ENCODE data around the gene IL1RL1. TPM values are rescaled to one million over a fixed set of nuclear protein-coding genes. Genes with fewer than 3 reads are reported as not detected.

IL1RL1 gene
- total RNA-seq, 4 donors from 2014 or later, result 48.1 to 307 (median 62.3) TPM

DNA sequence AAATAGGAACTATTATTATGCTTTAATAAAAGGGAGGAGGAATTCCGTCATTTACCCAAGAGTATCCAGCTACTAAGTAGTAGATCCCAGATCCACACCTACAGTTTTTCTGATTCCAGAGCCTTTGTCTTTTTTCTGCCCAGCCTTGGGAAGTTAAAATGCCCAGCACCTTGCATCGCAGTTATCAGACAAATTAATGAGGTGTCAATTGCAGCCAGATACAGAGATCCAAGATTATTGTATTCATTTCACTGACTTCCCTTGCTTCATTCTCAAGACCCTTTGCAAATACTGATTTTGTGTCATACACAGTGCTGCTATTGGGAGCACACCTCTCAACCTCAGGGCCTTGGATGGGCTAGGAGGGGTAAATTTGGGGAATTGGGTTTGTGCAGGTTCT is 45.4 kb downstream of the IL1RL1 start:
- no peak for ATAC-seq (ENCODE audit: low FRiP score)
- DNase-seq (ENCODE audit: low spot score), result no peak
- TF ChIP-seq, protein P1, sequence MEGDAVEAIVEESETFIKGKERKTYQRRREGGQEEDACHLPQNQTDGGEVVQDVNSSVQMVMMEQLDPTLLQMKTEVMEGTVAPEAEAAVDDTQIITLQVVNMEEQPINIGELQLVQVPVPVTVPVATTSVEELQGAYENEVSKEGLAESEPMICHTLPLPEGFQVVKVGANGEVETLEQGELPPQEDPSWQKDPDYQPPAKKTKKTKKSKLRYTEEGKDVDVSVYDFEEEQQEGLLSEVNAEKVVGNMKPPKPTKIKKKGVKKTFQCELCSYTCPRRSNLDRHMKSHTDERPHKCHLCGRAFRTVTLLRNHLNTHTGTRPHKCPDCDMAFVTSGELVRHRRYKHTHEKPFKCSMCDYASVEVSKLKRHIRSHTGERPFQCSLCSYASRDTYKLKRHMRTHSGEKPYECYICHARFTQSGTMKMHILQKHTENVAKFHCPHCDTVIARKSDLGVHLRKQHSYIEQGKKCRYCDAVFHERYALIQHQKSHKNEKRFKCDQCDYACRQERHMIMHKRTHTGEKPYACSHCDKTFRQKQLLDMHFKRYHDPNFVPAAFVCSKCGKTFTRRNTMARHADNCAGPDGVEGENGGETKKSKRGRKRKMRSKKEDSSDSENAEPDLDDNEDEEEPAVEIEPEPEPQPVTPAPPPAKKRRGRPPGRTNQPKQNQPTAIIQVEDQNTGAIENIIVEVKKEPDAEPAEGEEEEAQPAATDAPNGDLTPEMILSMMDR (IDR thresholded peaks at IDR 0.05), result no peak

DNA sequence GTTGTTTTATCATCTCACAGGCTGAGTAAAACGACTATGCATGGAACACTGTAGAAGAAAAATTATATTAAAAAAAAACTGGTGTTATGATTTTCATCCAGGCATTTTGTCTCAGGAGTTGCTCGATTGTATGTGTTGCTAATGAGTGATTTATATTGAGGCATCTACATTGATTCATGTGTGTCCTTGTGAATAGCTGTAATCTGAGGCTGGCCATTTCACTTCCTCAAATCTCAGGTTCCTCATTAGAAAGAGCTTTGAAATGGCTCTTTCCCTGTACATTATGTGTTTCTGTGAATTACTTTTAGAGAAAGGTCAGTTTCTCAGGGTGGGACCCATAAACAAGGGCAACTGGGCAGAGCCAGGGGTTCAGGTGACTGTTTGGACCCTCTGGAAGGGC is 46.6 kb downstream of the IL1RL1 start:
- TF ChIP-seq, protein P1 (IDR thresholded peaks at IDR 0.05), result no peak
- DNase-seq (ENCODE audit: low spot score) (no peak), ATAC-seq (ENCODE audit: low FRiP score) (no peak)

DNA sequence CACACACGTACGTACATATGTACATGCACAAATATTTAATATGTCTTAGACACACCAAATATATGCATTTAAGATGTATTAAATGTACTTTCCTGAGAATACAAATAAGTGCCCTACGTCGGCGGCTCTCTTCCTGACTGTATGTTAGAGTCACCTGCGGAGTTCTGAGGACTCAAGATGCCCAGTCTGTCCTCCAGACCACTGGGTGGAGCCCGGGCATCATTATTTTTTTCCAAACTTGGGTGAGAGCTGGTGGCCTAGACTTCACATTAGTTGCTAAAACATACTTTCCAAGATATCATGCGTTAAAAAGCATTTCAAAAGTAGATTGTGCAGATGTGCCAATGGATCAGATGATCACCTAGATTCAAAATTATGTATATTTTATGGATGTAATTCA is 47.1 kb downstream of the IL1RL1 start:
- ATAC-seq (ENCODE audit: low FRiP score) (no peak), DNase-seq (ENCODE audit: low spot score) (no peak)
- TF ChIP-seq, protein P1 (IDR thresholded peaks at IDR 0.05), result no peak

DNA sequence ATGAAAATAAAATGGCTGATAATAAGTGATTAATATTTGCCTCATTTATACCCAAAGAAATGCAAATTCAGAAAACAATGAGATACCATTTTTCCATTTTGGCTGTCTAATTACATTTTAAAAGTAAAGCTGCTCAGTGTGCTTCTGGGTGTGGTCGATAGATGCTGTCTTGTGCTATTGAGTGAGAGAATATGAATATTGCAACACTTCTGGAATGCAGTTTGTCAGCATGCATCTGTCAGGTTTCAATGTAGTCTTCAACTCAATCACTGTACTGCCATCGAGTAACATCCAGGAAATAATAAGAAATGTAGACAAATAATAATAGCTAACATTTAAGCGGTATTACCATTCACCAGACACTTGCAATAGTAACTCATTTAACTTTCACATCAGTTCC is 48.2 kb downstream of the IL1RL1 start:
- DNase-seq (ENCODE audit: low spot score) (no peak), ATAC-seq (ENCODE audit: low FRiP score) (no peak)
- TF ChIP-seq, protein P1 (IDR thresholded peaks at IDR 0.05), result no peak

DNA sequence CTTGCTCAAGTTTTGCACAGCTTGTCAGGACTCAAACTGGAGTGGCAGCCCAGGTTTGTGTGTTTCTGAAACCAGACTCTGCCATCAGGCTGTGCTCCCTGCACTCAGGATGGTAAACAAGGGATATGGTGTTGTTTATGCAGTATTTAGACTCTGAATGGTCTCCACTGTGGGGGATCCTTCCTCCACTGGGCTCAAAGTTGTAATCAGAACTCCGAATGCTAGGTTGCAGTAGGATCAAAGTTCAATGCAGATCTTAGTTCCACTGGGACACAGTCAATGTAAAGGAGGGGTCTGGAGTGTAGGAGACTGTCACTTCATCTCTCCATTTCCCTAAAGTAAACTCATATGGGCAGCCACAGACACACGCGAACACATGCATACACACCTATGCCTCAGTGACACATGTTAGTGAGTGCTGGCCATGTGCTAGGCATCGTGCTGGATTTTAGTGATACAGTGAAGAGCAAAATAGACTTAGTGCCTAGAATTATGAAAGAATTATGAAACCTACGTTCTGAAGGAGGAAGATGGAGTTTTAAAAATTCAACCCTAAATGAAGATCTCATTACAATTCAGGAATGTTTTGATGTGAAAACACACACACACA is 50.4 kb downstream of the IL1RL1 start:
- DNase-seq (ENCODE audit: low spot score), result no peak
- TF ChIP-seq, protein P1 (IDR thresholded peaks at IDR 0.05), result no peak
- no peak for ATAC-seq (ENCODE audit: low FRiP score)

DNA sequence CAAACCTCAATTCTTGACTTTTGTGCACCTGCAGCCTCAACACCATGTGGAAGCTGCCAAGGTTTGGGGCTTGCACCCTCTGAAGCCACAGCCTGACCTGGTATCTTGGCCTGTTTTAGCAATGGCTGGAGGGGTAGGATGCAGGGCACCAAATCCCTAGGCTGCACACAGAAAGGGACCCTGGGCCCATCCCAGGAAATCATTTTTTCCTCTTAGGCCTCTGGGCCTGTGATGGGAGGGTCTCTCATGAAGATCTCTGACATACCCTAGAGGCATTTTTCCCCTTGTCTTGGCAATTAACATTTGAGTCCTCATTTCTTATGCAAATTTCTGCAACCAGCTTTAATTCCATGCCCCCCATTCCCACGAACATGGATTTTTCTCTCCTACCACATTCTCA is 54.4 kb downstream of the IL1RL1 start:
- DNase-seq (ENCODE audit: low spot score), result no peak
- TF ChIP-seq, protein P1 (IDR thresholded peaks at IDR 0.05), result no peak
- ATAC-seq (ENCODE audit: low FRiP score), result no peak

DNA sequence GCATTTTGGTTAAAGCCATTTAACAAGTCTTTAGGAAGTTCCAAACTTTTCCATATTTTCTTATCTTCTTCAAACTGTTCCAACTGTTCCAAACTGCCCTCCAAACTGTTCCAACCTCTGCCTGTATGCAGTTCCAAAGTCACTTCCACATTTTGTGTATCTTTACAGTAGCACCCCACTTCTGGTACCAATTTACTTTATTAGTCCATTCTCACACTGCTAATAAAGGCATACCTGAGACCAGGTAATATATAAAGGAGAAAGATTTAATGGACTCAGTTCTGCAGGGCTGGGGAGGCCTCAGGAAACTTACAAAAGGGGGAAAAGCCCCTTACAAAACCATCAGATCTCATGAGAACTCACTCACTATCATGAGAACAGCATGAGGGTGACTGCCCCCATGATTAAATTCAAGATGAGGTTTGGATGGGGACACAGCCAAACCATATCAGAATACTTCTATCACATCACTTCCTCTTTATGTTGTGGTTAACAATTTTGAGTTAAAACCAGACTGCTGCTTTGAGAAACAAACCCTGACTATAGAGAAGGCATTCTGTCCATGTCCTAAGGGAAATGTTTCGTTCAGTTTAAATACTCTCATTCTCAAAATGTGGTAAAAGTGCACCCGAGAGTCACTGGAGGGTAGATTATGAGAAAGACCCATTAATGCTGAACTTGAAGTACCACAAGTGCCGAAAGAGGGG is 55.2 kb downstream of the IL1RL1 start:
- DNase-seq (ENCODE audit: low spot score), result no peak
- ATAC-seq (ENCODE audit: low FRiP score), result no peak
- TF ChIP-seq, protein P1 (IDR thresholded peaks at IDR 0.05), result no peak

All from omental fat pad (tissue), 4 donors.